ENCODE results near the gene TICRR.
"Not testable (repeated sequence)": the region's sequence is repeated elsewhere in the genome, so short reads cannot be mapped to it uniquely, and the experiment has no call there.

The TICRR gene

DNA sequence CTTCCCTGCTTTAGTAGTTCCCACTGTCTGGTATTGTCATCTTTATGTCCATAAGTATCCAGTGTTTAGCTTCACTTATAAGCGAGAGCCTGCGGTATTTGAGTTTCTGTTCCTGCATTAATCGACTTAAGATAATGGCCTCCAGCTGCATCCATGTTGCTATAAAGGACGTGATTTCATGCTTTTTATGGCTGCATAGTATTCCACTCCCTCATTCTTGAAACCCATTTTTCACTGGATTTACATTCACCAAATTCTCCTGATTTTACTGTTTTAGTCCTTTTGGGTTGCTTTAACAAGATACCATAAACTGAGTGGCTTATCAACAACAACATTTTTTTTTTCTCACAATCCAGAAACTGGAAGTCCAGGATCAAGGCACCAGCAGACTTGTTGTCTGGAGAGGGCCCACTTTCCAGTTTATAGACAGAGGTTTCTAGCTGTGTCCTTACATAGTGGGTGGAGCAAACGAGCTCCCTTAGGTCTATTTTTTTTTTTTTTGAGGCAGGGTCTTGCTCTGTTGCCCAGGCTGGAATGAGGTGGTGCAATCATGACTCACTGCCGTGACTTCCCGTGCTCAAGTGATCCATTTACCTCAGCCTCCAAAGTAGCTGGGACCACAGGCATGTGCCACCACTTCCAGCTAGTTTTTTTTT is 6.1 kb upstream of the TICRR start:
- H3K4me3 ChIP-seq (ENCODE audit: low read depth, low read length), result no peak overlapping the region
- TF ChIP-seq, protein P1, sequence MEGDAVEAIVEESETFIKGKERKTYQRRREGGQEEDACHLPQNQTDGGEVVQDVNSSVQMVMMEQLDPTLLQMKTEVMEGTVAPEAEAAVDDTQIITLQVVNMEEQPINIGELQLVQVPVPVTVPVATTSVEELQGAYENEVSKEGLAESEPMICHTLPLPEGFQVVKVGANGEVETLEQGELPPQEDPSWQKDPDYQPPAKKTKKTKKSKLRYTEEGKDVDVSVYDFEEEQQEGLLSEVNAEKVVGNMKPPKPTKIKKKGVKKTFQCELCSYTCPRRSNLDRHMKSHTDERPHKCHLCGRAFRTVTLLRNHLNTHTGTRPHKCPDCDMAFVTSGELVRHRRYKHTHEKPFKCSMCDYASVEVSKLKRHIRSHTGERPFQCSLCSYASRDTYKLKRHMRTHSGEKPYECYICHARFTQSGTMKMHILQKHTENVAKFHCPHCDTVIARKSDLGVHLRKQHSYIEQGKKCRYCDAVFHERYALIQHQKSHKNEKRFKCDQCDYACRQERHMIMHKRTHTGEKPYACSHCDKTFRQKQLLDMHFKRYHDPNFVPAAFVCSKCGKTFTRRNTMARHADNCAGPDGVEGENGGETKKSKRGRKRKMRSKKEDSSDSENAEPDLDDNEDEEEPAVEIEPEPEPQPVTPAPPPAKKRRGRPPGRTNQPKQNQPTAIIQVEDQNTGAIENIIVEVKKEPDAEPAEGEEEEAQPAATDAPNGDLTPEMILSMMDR (IDR thresholded peaks at IDR 0.05; ENCODE audit: low read depth, low read length), result no peak

DNA sequence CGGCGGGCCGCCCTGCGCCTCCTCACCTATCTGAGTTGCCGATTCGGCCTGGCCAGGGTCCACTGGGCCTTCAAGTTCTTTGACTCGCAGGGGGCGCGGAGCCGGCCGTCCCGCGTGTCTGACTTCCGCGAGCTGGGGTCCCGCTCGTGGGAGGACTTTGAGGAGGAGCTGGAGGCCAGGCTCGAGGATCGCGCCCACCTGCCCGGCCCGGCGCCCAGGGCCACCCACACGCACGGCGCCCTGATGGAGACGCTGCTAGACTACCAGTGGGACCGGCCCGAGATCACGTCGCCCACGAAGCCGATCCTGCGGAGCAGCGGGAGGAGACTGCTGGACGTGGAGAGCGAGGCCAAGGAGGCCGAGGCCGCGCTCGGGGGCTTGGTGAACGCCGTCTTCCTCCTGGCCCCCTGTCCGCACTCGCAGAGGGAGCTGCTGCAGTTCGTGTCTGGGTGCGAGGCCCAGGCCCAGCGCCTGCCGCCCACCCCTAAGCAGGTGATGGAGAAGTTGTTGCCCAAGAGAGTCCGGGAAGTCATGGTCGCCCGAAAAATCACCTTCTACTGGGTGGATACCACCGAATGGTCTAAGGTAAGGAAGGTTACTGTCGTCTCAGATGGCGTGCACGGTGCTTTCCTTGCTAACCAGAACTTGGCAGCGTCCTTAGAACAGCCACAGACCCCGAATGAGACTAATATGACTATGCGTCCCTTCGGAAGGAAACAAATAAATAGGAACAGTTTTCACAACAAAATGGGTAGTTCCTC is 567 bp downstream of the TICRR start:
- H3K4me3 ChIP-seq (ENCODE audit: low read depth, low read length), result peak overlapping the region; percentile 93
- TF ChIP-seq, protein P1 (IDR thresholded peaks at IDR 0.05; ENCODE audit: low read depth, low read length), result no peak

- peak overlapping the region; percentile 93 for H3K4me3 ChIP-seq (ENCODE audit: low read depth, low read length)
- TF ChIP-seq, protein P1 (IDR thresholded peaks at IDR 0.05; ENCODE audit: low read depth, low read length), result no peak
Observed at GRCh38 chr15:89576417-89576773, 1.1 kb downstream of the TICRR start.

DNA sequence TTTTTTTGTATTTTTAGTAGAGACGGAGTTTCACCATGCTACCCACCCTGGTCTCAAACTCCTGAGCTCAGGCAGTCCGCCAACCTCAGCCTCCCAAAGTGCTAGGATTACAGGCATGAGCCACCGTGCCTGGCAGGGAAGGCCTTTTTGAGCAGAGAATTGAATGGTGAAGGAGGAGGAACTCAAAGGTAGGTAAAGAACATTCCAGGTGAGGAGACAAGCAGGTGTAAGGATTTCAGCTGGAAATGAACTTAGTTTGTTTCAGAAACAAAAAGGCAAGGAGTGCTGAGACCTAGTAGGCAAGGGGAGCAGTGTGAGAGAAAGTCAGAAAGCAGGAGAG is 2.5 kb downstream of the TICRR start:
- H3K4me3 ChIP-seq (ENCODE audit: low read depth, low read length), result peak overlapping the region; percentile 35; the same call in 1 of the 2 replicates
- TF ChIP-seq, protein P1 (IDR thresholded peaks at IDR 0.05; ENCODE audit: low read depth, low read length), result no peak

DNA sequence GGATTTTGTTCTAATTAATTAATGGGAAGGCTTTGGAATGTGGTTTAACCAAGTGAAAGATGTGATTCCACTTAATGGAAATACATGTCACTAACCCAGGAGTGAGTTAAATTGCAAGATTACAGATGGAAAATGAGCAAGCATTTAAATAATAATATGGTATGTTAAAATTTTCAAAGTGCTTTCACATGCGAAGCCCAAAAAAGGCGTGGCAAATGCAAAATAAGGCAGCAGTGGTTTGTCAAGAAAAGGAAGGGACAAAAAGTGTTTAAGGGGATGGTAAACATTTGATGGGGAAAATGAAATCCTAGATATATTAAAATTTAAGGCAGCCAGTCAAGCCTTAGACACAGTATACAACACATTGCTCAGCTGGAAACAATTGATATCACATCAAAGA is 2.9 kb downstream of the TICRR start:
- TF ChIP-seq, protein P1 (IDR thresholded peaks at IDR 0.05; ENCODE audit: low read depth, low read length), result no peak
- peak overlapping the region; percentile 35; the same call in 1 of the 2 replicates for H3K4me3 ChIP-seq (ENCODE audit: low read depth, low read length)

DNA sequence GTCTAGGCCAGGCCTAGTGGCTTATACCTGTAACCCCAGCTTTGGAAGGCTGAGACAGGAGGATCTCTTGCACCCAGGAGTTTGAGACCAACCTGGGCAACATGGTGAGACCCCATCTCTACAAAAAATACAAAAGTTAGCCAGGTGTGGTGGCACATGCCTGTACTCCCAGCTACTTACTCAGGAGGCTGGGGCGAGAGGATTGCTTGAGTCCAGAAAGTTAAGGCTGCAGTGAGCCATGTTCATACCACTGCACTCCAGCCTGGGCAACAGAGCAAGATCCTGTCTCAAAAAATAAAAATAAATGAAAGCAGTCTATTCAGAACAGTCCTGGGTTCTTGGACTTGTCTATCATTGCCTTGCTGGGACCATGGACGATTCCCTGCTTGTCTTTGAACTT is 5.5 kb downstream of the TICRR start:
- H3K4me3 ChIP-seq (ENCODE audit: low read depth, low read length), result not testable (repeated sequence)

DNA sequence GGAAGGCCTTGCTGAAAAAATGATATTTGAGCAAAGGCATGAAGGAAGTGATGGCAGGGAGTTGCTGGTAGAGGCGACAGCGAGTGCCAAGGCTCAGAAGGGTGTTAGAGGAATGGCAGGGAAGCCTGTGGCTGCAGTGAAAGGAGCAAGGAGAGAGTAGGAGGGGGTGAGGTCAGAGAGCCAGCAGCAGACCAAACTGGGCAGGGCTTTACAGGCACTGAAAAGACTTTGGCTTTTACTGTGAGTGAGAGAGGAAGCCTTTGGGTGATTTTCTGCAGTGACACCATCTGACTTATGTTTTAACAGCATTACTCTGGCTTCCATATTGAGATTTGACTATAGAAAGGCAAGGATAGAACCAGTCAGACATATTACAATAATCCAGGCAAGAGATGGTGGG is 11.4 kb downstream of the TICRR start:
- TF ChIP-seq, protein P1 (IDR thresholded peaks at IDR 0.05; ENCODE audit: low read depth, low read length), result no peak
- no peak overlapping the region for H3K4me3 ChIP-seq (ENCODE audit: low read depth, low read length)
